ENCODE data around the gene ZFHX3. TPM values are rescaled to one million over a fixed set of nuclear protein-coding genes. Genes with fewer than 3 reads are reported as not detected.

ZFHX3 gene
- total RNA-seq, 1 donor from 2014 or later: 0.81 TPM

GRCh38 chr16:72857834-72858664 lies 189.9 kb downstream of the ZFHX3 start:
- intact Hi-C loops (cut with micrococcal nuclease): loop anchor here (2.0 to 10.0 kb wide), 2 partner anchors 25 to 453 kb away; no protein-coding TSS in a partner anchor

- intact Hi-C loops (cut with micrococcal nuclease): loop anchor here (2.0 to 10.0 kb wide), 2 partner anchors 24 to 452 kb away; no protein-coding TSS in a partner anchor
Observed at GRCh38 chr16:72856797-72857196, 191.1 kb downstream of the ZFHX3 start.

- intact Hi-C loops (cut with micrococcal nuclease): loop anchor here (10.0 kb wide), 1 partner anchor 450 kb away; no protein-coding TSS in a partner anchor
Observed at GRCh38 chr16:72854267-72854959, 193.5 kb downstream of the ZFHX3 start.

- intact Hi-C loops (cut with micrococcal nuclease): loop anchor here (10.0 kb wide), 1 partner anchor 449 kb away; no protein-coding TSS in a partner anchor
Observed at GRCh38 chr16:72853575-72854266, 194.2 kb downstream of the ZFHX3 start.

- intact Hi-C loops (cut with micrococcal nuclease): loop anchor here (10.0 kb wide), 1 partner anchor 448 kb away; no protein-coding TSS in a partner anchor
Observed at GRCh38 chr16:72852421-72852820, 195.5 kb downstream of the ZFHX3 start.

- intact Hi-C loops (cut with micrococcal nuclease): loop anchor here (10.0 kb wide), 1 partner anchor 446 kb away; no protein-coding TSS in a partner anchor
Observed at GRCh38 chr16:72850853-72851252, 197.1 kb downstream of the ZFHX3 start.

GRCh38 chr16:72850021-72850420 lies 197.9 kb downstream of the ZFHX3 start:
- intact Hi-C loops (cut with micrococcal nuclease): loop anchor here (10.0 kb wide), 1 partner anchor 445 kb away; no protein-coding TSS in a partner anchor

- intact Hi-C loops (cut with micrococcal nuclease): no loop called here
Observed at GRCh38 chr16:72848759-72849664, 198.9 kb downstream of the ZFHX3 start.

GRCh38 chr16:72848028-72848400 lies 199.9 kb downstream of the ZFHX3 start:
- intact Hi-C loops (cut with micrococcal nuclease): no loop called here

GRCh38 chr16:72847187-72848027 lies 200.5 kb downstream of the ZFHX3 start:
- intact Hi-C loops (cut with micrococcal nuclease): loop anchor here (2.0 kb wide), 1 partner anchor 345 kb away; no protein-coding TSS in a partner anchor

- intact Hi-C loops (cut with micrococcal nuclease): loop anchor here (2.0 kb wide), 1 partner anchor 344 kb away; no protein-coding TSS in a partner anchor
Observed at GRCh38 chr16:72846594-72846993, 201.3 kb downstream of the ZFHX3 start.

- intact Hi-C loops (cut with micrococcal nuclease): loop anchor here (2.0 kb wide), 1 partner anchor 343 kb away; no protein-coding TSS in a partner anchor
Observed at GRCh38 chr16:72845322-72846020, 202.5 kb downstream of the ZFHX3 start.

- intact Hi-C loops (cut with micrococcal nuclease): loop anchor here (5.0 kb wide), 2 partner anchors 78 to 177 kb away; no protein-coding TSS in a partner anchor
Observed at GRCh38 chr16:72844225-72844920, 203.6 kb downstream of the ZFHX3 start.

- intact Hi-C loops (cut with micrococcal nuclease): loop anchor here (5.0 kb wide), 2 partner anchors 81 to 174 kb away; no protein-coding TSS in a partner anchor
Observed at GRCh38 chr16:72841506-72841905, 206.4 kb downstream of the ZFHX3 start.

GRCh38 chr16:72840631-72841381 lies 207.1 kb downstream of the ZFHX3 start:
- intact Hi-C loops (cut with micrococcal nuclease): loop anchor here (5.0 kb wide), 2 partner anchors 81 to 174 kb away; no protein-coding TSS in a partner anchor

- intact Hi-C loops (cut with micrococcal nuclease): loop anchor here (10.0 kb wide), 1 partner anchor 714 kb away; no protein-coding TSS in a partner anchor
Observed at GRCh38 chr16:72838951-72839350, 209.0 kb downstream of the ZFHX3 start.

- intact Hi-C loops (cut with micrococcal nuclease): loop anchor here (10.0 kb wide), 1 partner anchor 714 kb away; no protein-coding TSS in a partner anchor
Observed at GRCh38 chr16:72838586-72838910, 209.4 kb downstream of the ZFHX3 start.
